Measurements from ENCODE around the gene PTGIR.

PTGIR gene

DNA sequence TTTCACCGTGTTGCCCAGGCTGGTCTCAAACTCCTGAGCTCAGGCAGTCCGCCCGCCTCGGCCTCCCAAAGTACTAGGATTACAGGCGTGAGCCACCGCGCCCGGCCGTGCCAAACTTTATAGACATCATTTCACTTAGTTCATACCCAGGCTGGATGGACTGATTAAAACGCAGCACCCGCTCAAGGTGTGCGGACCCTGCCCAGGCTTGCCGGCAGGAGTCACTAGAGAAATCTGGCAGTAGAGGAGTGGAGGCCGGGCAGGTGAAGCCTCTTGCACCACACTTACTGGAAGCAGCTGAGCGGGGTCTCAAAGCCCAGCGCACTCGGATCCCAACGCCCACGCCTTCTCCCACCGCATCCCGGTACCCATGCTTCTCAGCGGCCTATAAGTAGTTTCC lies 11.4 kb downstream of the PTGIR start:
- DNase-seq = no peak

DNA sequence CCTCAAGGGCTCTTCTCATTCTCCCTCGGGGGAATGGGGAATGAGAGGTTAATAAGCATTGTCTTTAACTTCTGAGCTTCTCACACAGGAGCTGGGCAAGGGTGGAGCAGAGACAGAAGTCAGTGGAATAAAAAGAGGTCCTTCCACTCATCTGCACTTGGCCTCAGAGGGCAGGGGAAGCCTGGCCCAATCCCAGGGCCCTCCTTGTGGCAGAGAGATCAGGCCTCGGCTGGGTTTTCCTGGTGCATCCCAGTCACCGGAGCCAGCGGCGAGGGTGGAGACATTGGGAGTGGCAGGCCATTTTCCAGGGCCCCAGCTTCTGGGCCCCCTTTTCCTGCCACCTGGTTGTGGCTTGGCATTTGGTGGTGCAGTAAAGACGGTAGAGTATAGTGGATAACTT lies 13.1 kb downstream of the PTGIR start:
- no peak for DNase-seq

DNA sequence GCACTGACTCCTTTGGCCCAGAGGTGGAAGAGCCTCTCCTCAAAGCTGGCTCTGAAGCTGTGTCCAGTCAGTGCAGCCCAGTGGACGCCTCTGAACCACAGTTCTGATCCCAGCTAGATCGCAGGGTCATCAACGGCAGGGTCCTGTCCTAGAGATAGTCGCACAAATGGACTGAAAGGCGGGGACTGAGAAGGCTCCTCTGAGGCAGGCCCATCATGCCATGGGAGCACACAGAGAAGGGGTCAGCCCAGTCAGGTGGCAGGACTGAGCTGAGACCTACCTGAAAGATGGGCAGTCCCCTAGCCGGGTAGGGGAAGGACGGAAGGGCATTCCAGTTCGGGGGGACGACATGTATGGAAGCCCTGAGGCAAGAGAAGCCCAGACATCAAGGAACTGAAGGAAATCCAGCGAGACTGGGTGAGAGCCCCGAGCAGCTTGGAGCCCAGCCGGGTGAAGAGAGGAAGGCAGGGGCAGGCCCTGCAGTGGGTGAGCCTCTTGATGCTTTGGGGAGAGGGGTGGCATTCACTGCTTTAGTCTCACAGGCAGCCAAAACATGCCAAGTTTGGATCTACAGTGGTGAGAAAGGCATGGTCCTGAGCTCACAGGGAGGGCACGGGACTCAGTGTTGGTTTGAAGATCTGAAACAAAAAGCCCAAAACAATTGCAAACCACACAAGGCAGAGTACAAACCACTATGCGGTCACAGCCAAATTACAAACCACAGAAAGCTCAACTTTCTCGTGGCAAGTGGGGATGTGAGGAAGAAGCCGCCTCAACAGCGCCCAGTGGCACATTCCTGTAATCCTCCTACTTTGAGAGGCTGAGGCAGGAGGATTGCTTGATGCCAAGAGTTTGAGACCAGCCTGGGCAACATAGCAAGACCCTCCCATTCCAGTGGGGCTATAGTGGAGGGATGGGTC lies 13.8 kb downstream of the PTGIR start:
- DNase-seq = no peak

DNA sequence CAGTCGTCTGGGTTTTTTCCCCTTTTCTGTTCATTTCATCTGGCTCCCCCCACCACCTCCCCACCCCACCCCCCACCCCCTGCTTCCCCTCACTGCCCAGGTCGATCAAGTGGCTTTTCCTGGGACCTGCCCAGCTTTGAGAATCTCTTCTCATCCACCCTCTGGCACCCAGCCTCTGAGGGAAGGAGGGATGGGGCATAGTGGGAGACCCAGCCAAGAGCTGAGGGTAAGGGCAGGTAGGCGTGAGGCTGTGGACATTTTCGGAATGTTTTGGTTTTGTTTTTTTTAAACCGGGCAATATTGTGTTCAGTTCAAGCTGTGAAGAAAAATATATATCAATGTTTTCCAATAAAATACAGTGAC lies 14.5 kb downstream of the PTGIR start:
- no peak for DNase-seq

DNA sequence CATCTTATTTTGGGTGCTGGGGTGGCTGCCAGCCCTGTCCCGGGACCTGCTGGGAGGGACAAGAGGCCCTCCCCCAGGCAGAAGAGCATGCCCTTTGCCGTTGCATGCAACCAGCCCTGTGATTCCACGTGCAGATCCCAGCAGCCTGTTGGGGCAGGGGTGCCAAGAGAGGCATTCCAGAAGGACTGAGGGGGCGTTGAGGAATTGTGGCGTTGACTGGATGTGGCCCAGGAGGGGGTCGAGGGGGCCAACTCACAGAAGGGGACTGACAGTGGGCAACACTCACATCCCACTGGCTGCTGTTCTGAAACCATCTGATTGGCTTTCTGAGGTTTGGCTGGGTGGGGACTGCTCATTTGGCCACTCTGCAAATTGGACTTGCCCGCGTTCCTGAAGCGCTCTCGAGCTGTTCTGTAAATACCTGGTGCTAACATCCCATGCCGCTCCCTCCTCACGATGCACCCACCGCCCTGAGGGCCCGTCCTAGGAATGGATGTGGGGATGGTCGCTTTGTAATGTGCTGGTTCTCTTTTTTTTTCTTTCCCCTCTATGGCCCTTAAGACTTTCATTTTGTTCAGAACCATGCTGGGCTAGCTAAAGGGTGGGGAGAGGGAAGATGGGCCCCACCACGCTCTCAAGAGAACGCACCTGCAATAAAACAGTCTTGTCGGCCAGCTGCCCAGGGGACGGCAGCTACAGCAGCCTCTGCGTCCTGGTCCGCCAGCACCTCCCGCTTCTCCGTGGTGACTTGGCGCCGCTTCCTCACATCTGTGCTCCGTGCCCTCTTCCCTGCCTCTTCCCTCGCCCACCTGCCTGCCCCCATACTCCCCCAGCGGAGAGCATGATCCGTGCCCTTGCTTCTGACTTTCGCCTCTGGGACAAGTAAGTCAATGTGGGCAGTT lies 15.1 kb downstream of the PTGIR start:
- DNase-seq = no peak

DNA sequence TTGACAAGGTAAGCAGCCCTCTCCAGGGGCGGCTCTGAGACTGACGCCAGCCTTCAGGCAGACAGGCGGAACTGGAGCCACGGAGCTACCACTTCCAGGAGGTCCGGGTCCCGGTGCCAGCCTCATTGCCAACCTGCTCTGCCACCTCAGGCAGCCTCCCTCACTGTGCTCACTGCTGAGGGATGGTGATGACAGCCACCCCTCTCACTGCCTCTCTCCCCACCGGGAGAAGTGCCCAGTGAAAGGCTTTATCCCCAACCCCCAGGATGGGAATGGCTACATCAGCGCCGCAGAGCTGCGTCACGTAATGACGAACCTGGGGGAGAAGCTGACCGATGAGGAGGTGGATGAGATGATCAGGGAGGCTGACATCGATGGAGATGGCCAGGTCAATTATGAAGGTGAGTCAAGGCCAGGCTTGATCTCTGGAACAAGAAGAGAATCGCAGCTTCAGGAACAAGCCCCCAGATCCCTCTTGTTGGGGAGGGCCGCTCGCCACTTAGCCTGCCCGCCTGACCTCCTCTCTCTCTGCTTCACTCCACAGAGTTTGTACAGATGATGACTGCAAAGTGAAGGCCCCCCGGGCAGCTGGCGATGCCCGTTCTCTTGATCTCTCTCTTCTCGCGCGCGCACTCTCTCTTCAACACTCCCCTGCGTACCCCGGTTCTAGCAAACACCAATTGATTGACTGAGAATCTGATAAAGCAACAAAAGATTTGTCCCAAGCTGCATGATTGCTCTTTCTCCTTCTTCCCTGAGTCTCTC lies 16.1 kb downstream of the PTGIR start:
- DNase-seq = no peak

DNA sequence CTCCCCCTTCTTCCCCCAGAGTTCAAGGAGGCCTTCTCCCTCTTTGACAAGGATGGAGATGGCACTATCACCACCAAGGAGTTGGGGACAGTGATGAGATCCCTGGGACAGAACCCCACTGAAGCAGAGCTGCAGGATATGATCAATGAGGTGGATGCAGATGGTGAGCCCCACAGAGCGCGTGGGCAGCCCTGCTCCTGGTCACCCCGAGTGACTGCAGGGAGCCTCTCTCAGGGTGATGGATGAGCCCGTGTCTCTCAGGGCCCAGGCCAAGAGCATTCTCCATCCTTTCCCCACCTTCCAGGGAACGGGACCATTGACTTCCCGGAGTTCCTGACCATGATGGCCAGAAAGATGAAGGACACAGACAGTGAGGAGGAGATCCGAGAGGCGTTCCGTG lies 16.7 kb downstream of the PTGIR start:
- no peak for DNase-seq

DNA sequence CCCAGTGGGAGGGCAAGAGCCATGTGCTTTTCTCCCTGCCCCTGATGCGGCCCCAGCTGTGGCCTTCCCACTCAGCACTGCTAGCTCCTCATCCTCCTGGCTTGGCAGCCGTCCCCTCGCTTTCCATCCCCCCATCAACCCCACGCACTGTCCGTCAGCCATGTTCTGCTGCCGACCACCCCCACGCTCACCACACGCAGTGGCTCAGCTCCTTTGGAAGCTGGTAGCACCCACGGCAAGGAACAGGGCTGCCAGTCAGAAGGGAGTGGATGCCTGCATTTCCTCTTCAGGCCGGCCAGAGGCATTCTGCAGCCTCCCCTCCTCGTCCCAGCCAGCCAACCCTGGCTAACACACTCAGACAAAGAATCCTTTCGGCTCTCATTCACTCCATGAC lies 17.4 kb downstream of the PTGIR start:
- no peak for DNase-seq

DNA sequence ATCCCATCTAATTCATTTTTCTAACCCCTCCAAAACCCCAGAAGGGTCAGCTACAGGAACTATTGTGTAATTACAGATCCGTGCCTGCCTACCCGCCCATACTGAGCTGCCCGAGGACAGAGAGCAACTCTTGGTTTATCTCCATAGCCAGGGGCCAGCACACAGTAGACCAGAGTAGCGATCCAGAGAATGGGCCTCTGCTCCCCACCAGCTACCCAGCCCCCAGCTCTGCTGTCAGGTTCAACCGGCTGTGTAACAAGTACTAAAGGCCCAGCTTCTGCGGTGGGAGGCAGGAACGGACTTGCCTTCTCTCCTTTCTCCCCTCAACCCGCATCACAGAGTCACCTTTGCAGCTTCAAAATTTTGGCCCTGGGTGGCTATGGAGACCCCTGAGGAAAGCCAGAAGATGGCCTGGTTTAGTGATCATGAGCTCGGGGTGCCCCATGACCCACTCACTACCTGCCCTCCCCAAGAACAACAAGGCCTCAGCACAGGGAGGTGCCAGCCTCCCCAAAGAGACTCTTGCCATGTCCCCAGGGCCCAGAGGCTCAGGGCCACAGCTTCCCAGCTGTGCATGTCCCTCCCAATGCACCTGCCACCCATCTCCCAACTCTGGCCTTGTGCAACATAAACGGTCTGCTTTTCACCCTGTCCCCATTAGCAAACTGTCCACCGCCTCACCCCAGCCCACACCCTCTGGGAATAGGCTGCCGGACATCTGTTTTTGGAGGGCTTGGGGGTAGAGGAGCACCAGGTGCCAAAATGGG lies 18.0 kb downstream of the PTGIR start:
- DNase-seq = no peak

DNA sequence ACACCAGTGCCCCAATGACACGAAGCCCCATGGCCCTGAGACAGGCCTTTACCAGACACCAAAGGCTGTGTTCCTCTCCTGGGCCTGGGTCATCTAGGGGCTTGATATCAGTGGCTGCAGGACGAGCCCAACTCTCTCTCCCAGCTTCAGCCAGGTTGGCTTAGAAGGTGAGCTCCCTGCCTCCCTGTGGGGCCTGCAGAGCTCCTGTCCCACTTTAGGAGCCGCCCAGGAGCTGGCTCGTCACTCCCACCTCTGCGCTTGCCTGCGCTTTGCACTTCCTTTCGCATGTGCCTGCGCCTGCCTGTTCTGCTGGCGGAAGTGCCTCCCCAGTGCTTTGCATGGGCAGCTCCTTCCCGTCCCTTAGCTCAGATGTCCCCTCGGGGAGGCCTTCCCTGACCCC lies 18.9 kb downstream of the PTGIR start:
- no peak for DNase-seq

DNA sequence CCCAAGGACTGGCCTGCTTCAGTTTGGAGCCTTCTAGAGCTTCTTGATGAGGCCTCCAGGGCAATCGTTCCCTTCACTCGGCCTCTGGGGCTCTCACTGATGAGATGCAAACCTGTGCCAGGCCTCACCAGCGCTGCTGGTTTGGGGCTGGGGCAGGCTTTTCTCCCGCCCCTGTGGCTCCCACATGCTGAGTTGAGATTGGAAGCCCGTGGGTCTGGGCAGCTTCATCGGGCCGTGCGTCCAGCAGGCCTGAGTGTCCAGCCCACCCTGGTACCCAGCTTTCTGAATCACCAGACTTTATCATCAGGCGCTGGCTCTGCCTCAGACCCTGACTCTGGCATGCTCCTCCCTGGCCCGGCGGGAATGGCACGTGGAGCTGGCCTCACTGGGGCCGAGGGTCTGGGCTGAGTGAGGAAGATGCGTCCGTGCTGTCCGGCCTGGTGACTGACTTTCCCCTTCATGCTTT lies 19.5 kb downstream of the PTGIR start:
- no peak for DNase-seq

DNA sequence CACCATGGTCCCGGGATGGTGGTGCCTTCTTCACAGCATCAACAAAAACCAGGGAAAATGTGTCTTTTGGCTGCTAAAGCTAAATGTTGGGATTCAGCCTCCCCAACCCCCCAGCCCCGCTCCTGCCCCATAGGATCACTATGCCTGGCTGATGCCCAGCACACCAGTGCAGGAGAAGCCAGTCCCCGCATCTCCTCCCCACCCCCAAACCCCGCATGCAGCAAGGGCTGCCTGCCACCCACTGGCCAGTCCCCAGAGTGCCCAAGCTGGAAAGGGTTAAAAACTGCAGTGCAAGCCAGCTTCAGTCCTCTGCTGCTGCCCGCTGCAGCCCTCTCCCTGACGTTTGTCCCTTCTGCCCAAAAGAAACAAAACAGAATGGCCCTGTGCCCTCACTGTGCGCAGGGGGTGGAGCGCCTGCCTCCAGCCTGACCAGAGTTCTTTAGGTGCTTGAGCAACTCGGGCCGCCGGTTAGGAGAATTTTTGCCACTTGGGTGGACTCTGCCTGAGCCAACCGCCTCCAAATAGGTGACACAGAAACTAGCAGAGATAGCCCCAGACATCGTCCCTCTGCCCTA lies 20.0 kb downstream of the PTGIR start:
- DNase-seq = no peak

DNA sequence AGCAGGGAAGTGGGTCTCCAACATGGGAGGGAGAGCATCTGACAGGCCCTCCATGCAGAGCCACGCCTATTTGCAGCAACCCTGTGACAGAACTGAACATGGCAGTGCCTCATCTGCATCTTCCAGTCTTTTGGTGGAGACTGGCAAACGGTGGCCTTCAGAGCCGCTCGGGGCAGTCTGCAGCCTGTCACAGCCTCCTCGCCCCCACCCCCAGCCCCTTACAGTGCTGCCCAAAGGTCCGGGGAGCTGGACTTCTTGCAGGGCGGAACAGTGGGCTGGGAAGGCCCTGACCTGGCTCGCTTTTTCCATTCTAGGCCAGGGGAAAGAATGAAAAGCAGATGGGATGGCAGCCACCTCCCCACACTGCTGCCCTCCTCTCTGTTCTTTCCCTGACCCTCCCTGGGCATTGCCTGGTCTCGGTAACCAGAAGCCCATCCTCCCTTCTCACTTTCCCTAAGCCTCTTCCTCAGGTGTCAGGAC lies 21.1 kb downstream of the PTGIR start:
- DNase-seq = no peak

DNA sequence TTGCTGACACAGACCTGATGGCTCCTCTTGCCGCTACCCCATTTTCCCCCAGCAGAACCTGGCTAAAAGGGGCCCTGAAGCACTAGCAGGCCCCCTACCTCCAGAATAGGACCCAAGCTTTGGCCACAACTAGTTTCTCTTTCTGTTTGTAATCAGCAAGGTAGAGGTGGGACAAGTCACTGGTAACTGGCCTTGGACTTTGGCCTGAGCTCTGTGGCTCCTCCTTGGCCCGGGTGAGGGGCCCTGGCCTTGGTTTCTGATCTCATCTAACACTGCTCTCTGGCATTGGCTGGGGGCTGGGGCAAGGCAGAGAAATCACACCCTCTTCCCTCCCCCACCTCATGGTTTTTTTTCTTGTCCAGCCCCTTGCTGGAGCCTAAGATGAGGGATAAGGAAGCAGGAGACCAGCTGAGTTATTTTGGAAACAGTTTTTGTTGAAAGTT lies 21.7 kb downstream of the PTGIR start:
- DNase-seq = no peak

DNA sequence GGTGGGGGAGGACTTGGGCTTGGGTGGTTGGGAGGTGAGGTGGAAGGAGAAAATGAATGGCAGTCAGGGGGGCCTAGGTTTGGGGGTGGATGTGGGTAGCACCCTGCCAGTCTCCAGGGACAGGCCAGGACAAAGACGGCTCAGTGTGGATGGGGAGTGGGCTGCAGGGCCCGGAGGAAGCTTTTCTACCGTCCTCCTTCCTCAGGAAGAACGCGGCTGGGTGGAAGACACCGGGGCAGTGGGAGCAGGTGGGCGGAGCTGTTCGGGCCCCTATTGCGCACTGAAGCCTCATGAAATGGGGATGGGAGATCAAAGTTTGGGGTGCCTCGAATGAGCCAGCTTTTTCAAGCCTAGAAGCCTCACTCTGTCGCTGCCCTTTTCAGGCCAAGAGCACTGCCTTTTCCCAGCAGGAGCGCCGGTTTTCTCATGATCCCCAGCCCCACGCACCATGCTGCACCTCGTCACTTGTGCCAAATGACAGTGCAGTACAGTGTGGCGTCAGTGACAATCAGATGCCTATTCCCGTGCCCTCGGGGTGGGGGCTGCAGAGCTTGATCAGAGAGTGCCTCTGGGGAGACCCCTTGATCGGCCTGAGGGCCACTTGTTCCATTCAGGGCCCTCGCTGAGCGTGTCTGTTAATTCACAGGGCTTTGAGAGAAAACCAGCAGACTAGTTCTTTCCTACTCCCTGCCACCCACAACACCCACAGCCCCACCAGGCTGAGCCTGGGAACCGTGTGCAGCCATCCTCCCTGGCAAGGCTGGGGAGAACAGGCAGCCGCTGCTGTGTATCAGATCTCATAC lies 22.3 kb downstream of the PTGIR start:
- DNase-seq = no peak

DNA sequence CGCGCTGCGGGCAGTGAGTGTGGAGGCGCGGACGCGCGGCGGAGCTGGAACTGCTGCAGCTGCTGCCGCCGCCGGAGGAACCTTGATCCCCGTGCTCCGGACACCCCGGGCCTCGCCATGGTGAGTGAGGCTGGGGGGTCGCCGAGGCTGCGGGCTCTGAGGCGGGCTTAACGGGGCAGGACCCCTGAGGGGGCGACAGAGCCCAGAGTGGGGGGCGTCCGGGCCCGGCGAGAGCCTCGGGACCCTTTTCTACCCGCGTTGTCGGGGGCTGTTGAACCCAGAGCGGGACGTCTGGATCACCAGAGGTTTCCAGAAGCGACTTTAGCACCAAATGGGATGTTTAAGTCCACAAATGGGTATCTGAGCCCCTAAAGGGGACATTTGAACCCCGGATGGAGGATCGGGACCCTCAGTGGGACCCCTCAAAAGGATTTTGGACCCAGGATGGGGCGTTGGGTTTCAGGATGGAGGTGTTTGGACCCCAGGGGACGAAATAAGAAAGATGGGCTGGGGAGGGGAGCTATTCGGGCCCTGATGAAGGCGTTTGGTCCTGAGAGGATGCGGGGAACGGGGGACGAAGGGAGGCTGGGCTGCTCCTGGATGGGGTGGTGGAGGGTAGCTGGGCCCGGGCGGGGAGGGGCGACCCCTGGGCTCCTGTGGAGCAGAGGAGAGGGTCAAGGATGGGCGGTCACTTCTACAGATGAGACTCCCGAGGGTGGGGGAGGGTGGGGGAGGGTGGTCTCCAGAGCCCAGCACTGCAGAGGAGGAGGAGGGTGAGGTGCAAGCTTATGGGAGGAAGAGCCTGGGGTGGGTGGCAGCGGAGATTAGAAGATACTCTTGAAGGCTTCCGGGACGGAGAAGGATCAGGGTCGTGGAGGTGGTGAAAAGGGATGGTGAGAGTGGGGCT lies 23.3 kb downstream of the PTGIR start, which contains the start of gene CALM3:
TSS of gene CALM3 (plus strand) at position 13 of the 907 bp plus-strand sequence. CDS start at position 118, 105 bp downstream.
- DNase-seq = no peak

DNA sequence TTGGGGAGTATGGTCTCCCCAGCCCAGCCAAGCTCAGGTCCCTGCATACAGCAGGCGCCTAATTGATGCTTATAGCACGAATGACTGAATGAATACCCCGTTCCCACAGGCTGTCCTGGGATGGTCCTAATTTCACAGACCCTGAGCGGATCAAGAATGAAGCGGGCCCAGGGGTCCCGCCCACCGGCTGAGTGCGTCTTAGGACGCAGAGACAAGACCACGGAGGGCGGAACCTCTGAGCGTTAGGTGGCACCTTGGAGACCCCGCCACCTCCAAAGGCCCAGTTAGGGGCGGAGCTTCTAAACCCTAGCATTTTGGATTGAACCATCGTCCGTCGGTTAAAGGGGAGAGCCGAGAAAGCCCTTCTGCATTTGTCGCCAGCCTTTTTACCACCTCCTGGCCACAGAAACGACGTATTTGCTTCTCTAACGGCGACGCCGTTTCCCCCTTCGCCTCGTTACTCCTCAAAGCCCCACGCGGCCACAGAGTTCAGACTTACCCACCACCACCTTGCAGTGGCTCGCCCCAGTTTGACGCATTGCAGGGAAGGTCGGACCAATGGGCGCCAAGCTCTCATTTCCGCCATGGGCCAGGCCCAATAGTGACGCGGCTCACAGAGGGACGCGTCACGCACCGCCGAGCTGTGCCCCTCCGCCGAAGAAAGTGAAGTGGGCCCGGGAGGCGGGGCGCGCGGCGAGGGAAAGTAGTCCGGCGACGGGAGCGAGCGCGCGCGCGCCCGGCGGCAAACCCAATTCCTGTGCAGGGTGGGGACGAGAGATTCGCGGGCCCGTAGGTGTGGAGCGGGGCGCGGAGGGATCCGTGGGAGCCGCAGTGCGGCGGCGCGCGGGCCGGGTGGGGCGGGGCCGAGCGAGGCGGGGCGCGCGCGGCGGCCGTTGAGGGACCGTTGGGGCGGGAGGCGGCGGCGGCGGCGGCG lies 24.2 kb downstream of the PTGIR start:
- peak in 1 of 2 experiments; percentile 81 for DNase-seq

DNA sequence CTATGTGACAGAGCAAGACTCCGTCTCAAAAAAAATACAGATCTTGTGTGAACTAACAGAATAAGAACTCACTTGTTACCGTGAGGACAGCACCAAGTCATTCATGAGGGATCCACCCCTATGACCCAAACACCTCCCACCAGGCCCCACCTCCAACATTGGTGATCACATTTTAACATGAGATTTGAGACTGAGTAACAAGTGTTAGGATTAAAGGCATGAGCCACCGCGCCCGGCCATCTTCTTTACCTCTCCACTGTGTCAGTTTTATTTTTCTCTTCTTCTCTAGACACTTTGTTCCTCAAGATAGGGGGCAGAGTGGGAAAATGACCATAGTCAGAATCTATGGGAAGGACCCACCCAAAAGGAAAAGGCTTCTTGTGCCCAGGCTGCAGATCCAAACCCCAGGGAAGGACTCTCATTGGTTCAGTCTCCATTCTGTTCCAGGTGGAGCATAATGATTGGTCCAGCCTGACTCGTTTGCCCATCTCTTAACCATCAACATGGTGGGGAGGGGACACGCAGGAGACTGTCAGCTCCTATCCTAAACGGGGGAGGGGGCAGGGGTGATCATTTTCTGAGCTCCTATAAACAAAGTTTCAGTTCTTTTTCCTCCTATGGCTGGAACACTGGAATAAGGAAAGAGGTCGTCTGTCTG lies 25.0 kb downstream of the PTGIR start:
- no peak for DNase-seq
